HG03442 (cell line): ENCODE results near the gene PAXX.

Experiments
- ATAC-seq: cut with Tn5 transposase; IDR thresholded peaks from one replicate; pipeline ENCODE4 v1.9.1; 2021; ENCODE audit warnings: mild to moderate bottlenecking, moderate library complexity; ENCODE audit not compliant: unreplicated experiment

Gene PAXX

GRCh38 chr9:136980669-136981478 lies 11.3 kb upstream of the PAXX start:
- ATAC-seq = no peak

GRCh38 chr9:136981588-136982231 lies 10.5 kb upstream of the PAXX start:
- ATAC-seq = no peak

- no peak for ATAC-seq
These were observed 9.8 kb upstream of the PAXX start, which contains the start of gene LCNL1 for GRCh38 chr9:136982232-136983051. Gene LCNL1, plus strand, starts transcription at chr9:136982993. Its CDS starts 594 bp downstream, at chr9:136983587.

GRCh38 chr9:136983167-136983566 lies 9.1 kb upstream of the PAXX start:
- ATAC-seq = no peak

DNA sequence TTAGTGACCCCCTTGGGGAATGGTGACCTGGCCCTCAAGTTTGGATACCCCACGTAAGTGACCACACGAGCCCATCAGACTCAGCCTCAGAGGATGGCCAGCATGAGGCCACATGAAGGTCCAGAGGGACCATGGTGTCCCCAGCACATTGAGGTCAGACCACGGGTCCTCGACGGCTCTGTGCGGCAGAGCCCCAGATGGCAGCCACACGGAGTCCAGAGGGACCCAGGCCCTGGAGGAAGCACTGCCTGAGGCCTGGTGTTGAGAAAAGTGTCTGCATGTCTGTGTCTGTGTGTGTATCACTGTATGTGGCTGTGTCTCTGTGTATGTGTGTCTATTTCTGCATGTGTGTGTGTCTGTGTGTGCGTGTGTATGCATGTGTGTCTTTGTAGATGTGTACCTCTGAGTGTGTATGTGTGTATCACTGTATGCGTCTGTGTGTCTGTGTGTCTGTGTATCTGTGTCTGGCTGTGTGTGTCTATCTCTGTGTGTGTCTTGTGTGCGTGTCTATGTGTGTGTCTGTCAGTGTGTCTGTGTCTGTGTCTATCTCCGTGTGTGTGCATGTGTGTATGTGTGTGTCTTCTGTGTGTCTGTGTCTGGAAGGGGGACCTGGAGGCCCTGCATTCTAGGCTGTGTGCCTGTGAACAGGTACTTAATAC lies 8.4 kb upstream of the PAXX start:
- ATAC-seq = no peak

- ATAC-seq = no peak
These were observed 7.7 kb upstream of the PAXX start for GRCh38 chr9:136984464-136985026.

GRCh38 chr9:136985027-136985602 lies 7.1 kb upstream of the PAXX start:
- no peak for ATAC-seq

- ATAC-seq = no peak
These were observed 6.4 kb upstream of the PAXX start for GRCh38 chr9:136985853-136986252.

GRCh38 chr9:136988872-136989271 lies 3.4 kb upstream of the PAXX start:
- no peak for ATAC-seq

- no peak for ATAC-seq
These were observed 1.8 kb upstream of the PAXX start for GRCh38 chr9:136990242-136990911.

GRCh38 chr9:136992819-136993369 lies 672 bp downstream of the PAXX start:
- no peak for ATAC-seq

DNA sequence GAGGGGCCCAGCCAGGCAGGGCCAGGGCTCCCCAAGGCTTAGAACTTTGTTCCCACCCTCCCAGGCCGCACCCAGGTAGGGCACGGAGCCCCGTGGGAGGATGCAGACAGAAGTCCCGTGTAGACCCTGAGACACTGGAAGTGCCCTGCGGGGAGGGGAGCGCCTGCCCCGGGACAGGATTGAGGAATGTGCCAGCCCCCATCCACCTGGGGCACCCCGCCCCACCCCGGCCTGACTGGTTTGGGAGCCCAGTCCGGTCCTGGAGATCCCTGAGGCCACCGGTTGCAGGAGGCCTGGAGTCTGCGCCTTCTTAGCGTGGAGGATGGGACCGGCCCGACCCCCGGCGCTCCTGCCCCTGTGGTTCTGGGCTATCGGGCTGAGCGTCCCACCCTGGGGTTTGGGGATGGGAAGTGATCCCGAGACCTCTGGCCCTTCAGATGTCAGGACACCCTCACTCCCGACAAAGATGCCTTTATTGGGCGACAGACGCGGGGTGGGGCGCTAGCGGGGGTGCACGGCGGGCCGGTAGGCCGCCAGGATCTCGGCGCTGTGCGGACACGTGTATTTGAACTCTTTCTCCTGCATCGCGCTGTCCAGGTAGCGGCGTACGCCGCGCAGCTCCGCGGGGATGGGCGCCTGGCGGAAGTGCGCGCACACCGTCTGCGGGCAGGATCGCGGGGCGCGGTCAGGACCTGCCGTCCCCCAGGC lies 2.1 kb downstream of the PAXX start:
- ATAC-seq = no peak

GRCh38 chr9:136994888-136995230 lies 2.6 kb downstream of the PAXX start:
- ATAC-seq = no peak

DNA sequence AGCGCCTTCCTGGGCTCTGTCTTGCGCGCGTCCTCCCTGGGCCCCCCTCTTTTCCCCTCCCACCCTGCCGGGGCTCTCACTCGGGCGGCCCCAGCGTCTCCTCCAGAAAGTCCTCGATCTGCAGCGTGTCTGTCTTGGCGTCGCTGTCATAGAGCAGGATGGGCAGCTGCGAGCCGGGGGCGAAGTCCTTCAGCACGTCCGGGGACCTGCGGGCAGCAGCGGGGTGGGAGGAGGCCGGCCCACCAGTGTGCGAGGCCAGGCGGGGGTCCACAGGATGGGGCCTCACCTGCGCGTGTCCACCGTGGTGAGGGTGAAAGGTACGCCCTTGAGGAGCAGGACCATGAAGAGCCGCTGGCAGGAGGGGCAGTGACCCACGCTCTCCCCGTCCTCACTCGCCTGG lies 3.1 kb downstream of the PAXX start:
- no peak for ATAC-seq

DNA sequence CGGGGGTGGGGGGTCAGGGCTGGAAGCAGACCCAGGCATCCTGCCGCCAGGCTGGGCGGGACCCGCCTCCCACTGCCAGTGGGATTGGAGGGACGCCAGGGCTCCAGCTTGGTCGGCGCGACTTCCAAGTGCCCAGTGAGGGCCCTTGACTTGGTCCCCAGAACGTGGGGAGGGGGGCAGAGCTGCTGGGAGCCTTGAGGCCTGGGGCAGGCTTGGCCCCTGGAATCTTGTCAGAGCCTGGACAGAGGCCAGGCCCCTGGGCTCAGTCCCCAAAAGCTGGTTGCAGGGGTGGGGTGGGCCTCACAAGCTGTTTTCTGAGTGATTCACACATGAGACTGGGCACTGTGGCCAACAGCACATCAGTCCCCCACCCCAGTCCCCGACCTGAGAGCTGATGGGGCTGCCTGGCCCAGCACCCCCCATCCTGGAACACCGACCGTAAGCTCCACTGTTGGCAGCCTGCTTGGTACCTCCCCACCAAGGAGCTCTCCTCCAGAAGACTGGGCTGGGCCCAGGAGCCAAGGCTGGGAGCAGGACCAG lies 3.6 kb downstream of the PAXX start:
- ATAC-seq = no peak

DNA sequence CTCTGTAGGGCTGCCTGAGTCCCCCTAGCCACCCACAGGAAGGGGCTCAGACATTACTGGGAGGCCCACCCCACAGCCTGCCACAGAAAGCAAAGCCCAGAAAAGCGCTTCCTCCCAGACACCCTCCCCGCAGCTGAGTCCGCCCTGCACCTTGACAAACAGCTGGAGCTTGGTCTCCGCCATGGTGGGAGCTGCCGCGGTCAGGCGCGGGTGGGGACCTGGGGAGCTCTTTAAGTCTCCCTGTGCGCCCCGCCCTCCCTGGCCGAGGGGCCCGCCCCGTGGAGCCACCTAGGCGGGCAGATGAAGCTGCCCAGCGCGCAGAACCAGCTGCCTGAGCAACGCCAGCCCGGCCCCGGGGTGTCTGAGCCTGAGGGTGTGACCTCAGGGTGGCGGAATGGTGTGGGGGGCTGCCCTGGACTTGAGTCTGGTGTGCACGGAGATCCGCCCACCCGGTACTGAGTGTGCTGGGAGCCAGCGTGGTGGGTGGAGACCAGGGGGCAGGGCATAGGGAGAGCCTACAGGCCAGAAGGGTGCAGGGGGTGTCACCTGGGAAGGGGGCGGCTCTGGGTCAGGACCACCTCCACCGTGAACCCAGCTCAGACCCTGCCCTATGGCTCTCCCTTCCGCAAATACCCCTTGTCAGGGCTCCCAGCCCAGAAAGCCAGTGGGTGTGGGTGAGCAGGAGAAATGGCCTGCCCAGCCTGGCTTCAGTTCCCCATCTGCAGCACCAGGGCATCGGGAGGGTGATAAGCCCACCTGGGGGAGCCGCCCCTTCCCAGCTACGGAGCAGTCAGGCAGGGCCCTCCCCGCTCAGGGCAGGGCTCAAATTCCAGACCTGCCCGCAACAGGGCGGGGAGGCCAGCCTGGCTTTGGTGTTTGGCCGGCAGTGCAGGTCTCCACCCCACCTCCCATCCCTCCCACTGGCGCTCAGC lies 4.4 kb downstream of the PAXX start, which contains the start of gene CLIC3:
Gene CLIC3 (minus strand): TSS at position 208 of the 932 bp plus-strand sequence. CDS start 25 bp downstream, at position 183.
- no peak for ATAC-seq

- no peak for ATAC-seq
These were observed 5.1 kb downstream of the PAXX start for GRCh38 chr9:136997371-136997770.
